Germinal center (tissue), 1 donor: ENCODE results near the gene TRIM17.
"Not testable (repeated sequence)": the region's sequence is repeated elsewhere in the genome, so short reads cannot be mapped to it uniquely, and the experiment has no call there.

ENCODE experiments used
- DNase-seq: peaks from one replicate; pipeline ENCODE4 v3.0.0; 2012; ENCODE audit warnings: mixed read lengths, low spot score

The TRIM17 gene

GRCh38 chr1:228446852-228447251 is 30.2 kb upstream of the TRIM17 start:
- no peak for DNase-seq

- no peak for DNase-seq
Measured at GRCh38 chr1:228445843-228446650, 29.4 kb upstream of the TRIM17 start.

- no peak for DNase-seq
Measured at GRCh38 chr1:228445490-228445842, 28.8 kb upstream of the TRIM17 start.

GRCh38 chr1:228443395-228443794 is 26.7 kb upstream of the TRIM17 start:
- no peak for DNase-seq

- no peak for DNase-seq
Measured at GRCh38 chr1:228440761-228441500, 24.3 kb upstream of the TRIM17 start.

GRCh38 chr1:228438266-228438665 is 21.6 kb upstream of the TRIM17 start:
- DNase-seq: no peak

GRCh38 chr1:228437424-228437962 is 20.8 kb upstream of the TRIM17 start:
- no peak for DNase-seq

- DNase-seq: no peak
Measured at GRCh38 chr1:228434689-228435088, 18.0 kb upstream of the TRIM17 start.

GRCh38 chr1:228433337-228434053 is 16.8 kb upstream of the TRIM17 start:
- DNase-seq: not testable (repeated sequence)

- no peak for DNase-seq
Measured at GRCh38 chr1:228430243-228430642, 13.6 kb upstream of the TRIM17 start.

GRCh38 chr1:228429698-228430097 is 13.0 kb upstream of the TRIM17 start:
- DNase-seq: no peak

GRCh38 chr1:228429007-228429406 is 12.3 kb upstream of the TRIM17 start:
- no peak for DNase-seq

- DNase-seq: no peak
Measured at GRCh38 chr1:228428412-228428811, 11.8 kb upstream of the TRIM17 start.

GRCh38 chr1:228426518-228427175 is 10.0 kb upstream of the TRIM17 start:
- DNase-seq: no peak

- no peak for DNase-seq
Measured at GRCh38 chr1:228424685-228425660, 8.3 kb upstream of the TRIM17 start.

GRCh38 chr1:228423404-228424053 is 6.9 kb upstream of the TRIM17 start:
- no peak for DNase-seq

- no peak for DNase-seq
Measured at GRCh38 chr1:228420968-228421826, 4.5 kb upstream of the TRIM17 start.

- no peak for DNase-seq
Measured at GRCh38 chr1:228417483-228418203, 982 bp upstream of the TRIM17 start.

GRCh38 chr1:228417061-228417460 is 400 bp upstream of the TRIM17 start:
- DNase-seq: no peak
